Measurements from ENCODE around the gene CREB5.
"Not testable (repeated sequence)": the region's sequence is repeated elsewhere in the genome, so short reads cannot be mapped to it uniquely, and the experiment has no call there.

Gene CREB5

GRCh38 chr7:28609608-28610007, 197.3 kb downstream of the CREB5 start:
- FAIRE-seq (no peak), DNase-seq (ENCODE audit: insufficient read length, low spot score) (no peak)
- TF ChIP-seq, protein P1, sequence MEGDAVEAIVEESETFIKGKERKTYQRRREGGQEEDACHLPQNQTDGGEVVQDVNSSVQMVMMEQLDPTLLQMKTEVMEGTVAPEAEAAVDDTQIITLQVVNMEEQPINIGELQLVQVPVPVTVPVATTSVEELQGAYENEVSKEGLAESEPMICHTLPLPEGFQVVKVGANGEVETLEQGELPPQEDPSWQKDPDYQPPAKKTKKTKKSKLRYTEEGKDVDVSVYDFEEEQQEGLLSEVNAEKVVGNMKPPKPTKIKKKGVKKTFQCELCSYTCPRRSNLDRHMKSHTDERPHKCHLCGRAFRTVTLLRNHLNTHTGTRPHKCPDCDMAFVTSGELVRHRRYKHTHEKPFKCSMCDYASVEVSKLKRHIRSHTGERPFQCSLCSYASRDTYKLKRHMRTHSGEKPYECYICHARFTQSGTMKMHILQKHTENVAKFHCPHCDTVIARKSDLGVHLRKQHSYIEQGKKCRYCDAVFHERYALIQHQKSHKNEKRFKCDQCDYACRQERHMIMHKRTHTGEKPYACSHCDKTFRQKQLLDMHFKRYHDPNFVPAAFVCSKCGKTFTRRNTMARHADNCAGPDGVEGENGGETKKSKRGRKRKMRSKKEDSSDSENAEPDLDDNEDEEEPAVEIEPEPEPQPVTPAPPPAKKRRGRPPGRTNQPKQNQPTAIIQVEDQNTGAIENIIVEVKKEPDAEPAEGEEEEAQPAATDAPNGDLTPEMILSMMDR (IDR thresholded peaks at IDR 0.05; ENCODE audit: insufficient read depth, missing control alignments): no peak

- FAIRE-seq; DNase-seq (ENCODE audit: insufficient read length, low spot score): not testable (repeated sequence)
Measured at GRCh38 chr7:28611399-28611897, 199.1 kb downstream of the CREB5 start.

- FAIRE-seq: no peak
- TF ChIP-seq, protein P1 (IDR thresholded peaks at IDR 0.05; ENCODE audit: insufficient read depth, missing control alignments): no peak
- no peak for DNase-seq (ENCODE audit: insufficient read length, low spot score)
Measured at GRCh38 chr7:28613262-28613661, 200.9 kb downstream of the CREB5 start.

- FAIRE-seq (no peak), DNase-seq (ENCODE audit: insufficient read length, low spot score) (no peak)
Measured at GRCh38 chr7:28615091-28615490, 202.8 kb downstream of the CREB5 start.

DNA sequence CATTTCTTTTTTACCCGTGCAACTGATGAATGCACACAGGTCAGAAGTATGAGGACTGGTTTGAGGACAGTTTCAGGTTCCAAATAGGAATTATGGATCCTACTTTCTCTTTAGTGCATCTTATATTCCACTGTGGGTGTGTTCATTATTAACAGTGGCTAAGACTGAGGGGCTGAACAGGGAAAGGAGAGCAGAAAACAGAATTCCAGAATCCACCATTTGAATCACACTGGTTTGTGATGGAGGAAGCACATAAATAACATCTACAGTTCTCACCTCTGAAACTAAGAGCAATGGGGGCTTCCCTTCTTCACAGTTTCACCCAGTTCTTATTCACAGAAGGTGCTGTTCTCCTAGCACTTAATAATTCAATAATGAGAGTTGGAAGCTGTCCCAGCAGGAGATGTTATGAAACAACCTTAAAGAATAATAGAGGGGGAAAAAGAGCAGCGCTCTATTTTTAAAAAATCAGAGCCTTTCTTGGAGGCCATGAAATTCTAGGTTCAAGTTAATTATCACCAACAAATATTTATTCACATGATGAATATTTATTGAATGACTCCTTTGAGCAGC, 205.1 kb downstream of the CREB5 start:
- FAIRE-seq (no peak), DNase-seq (ENCODE audit: insufficient read length, low spot score) (no peak)
- TF ChIP-seq, protein P1 (IDR thresholded peaks at IDR 0.05; ENCODE audit: insufficient read depth, missing control alignments): no peak

More at GRCh38 chr7:28615091-28615490, 202.8 kb downstream of the CREB5 start:
- TF ChIP-seq, protein P1 (IDR thresholded peaks at IDR 0.05; ENCODE audit: insufficient read depth, missing control alignments): peak; percentile 16

- TF ChIP-seq, protein P1 (IDR thresholded peaks at IDR 0.05; ENCODE audit: insufficient read depth, missing control alignments): no peak
- DNase-seq (ENCODE audit: insufficient read length, low spot score): no peak
Measured at GRCh38 chr7:28618383-28618782, 206.1 kb downstream of the CREB5 start.

GRCh38 chr7:28619256-28619655, 206.9 kb downstream of the CREB5 start:
- no peak for FAIRE-seq
- TF ChIP-seq, protein P1 (IDR thresholded peaks at IDR 0.05; ENCODE audit: insufficient read depth, missing control alignments): no peak
- no peak for DNase-seq (ENCODE audit: insufficient read length, low spot score)

More at GRCh38 chr7:28618383-28618782, 206.1 kb downstream of the CREB5 start:
- FAIRE-seq: no peak

Data from D721Med (cell line).